8988T (cell line): ENCODE data around the gene WNT9A.

Experiments used
- DNase-seq: peaks from one replicate; pipeline ENCODE4 v3.0.0; 2011

WNT9A gene

GRCh38 chr1:227939791-227940771, 7.7 kb downstream of the WNT9A start:
- no peak for DNase-seq

DNA sequence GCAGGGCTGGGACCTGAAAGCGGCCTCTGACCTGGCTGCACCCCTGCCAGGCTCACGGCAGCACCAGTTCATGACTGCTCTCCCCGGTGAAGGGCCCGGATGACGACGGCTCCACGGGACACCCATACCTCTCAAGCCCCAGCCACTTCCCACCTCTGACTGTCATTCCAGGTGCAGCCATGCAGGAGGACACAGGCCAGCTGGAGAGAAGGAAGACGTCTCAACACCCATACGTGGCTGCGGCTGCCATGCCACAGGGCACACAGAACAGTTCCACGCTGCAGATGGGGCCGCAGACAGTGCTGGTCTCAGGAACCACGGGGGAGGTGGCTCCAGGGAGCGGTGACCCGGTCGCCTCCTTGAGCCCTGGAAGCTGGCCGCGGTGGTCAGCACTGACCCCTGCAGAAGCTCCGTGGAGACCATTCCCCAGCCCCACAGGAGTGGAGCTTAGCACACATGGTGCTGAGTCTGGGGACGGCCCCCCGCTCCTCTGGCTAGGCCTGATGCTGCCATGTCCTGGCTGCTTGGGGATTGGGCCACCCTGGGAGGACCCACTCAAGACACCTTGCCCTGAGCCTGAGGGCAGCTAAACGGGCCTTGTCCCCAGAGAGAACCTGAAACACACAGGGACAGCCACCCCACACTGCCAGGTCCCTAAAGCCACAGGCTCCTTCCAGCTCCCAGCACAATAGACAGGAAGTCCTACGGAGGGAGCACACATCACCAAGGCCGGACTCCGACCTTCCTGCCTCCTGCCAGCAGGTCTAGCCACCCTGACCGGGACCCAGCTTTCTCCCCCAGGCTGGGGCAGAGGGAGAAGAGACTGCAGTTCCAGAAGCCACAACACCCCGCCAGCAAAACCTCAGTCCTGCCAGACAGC, 8.6 kb downstream of the WNT9A start:
- no peak for DNase-seq

DNA sequence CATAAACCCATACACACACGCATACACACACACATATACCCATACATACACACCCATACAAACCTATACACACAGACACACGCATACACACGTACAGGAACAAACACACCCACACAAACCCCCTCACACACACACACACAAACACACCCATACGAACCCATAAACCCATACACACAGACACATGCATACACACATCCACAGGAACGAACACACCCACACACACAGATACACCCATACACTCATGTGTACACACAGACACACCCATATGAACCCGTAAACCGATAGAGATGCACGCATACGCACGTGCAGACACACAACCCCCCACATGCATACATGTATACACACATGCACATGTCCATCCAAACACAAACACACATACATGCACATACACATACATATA, 9.5 kb downstream of the WNT9A start:
- no peak for DNase-seq

DNA sequence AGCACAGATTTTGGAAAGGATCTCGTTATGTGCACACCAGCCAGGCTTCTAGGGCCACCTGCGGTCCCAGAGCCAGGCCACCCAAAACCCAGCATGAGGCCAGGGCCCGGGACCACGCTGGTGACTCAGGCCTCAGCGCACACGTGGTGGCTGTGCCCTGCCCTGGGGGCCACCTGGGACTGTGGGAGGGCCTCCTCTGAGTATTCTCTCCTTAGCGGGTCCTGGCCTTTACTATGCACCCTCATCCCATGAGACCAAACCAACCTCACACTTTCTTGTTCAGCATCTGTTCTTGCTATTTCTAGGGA, 9.9 kb downstream of the WNT9A start:
- DNase-seq = no peak

DNA sequence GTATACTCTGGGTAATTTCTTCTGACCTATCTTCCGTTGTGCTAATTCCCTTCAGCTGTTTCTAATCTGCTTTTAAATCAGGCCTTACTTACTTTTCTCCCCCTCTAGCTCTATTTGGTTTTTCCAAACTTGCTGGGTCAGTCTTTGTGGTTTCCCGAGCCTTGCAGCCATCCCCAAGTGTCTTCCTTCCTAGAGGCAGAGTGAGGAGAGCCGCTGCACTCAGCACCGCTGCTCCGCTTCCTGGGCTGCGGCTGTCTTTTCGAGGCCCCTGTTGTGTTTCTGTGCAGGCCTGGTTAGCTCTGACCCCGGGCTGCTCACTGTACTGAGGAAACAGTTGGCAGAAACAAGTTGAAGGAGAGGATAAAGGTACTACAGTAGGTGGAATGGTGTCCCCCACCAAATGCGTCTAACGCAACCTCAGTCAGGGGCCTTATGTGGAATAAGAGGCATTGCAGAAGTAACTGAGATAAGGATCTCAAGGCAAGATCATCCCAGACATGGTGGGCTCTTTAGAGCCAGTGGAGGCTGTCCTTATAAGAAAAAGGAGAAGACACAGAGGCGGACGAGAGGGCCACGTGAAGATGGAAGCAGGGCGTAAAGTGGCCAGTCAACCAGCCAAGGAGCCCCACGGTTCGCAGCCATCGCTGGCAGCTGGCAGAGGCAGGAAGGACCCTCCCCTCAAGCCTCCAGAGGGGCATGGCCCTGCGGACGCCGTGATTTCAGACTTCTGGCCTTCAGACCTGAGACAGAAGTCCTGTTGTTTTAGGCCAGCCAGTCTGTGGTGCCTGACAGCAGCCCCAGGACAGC, 10.5 kb downstream of the WNT9A start:
- no peak for DNase-seq

- DNase-seq = no peak
These were observed 11.9 kb downstream of the WNT9A start for GRCh38 chr1:227935826-227936225.

DNA sequence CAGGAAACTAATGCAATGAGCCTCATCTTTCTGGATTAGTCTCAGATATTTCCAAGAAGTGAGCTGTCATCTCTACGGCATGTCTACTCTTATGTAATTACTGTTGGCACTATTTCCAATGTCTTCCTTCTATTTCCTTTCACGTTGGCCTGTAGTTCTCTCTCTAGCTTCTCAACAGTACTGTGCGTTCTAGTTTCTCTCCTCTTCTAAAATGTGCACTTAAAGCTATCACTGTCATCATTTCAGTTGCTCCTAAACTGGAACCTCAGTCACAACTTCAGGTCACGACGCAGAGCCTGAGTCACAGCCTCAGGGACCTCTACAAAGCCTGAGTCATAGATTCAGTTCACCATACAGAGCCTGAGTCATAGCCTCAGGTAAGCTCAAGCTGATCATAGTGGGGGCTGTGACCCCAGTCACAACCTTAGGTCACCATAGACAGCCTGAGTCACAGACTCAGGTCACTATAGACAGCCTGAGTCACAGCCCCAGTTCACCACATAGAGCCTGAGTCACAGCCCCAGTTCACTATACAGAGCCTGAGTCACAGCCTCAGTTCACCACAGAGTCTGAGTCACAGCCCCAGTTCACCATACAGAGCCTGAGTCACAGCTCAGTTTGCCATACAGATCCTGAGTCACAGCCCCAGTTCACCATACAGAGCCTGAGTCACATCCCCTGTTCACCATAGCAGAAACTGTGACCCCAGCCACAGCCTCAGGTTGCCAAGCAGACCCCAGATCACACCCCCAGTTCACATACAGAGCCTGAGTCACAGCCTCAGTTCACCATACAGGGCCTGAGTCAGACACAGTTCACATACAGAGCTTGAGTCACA, 13.0 kb downstream of the WNT9A start:
- DNase-seq = peak; percentile 10

GRCh38 chr1:227929751-227930472, 17.8 kb downstream of the WNT9A start:
- no peak for DNase-seq

DNA sequence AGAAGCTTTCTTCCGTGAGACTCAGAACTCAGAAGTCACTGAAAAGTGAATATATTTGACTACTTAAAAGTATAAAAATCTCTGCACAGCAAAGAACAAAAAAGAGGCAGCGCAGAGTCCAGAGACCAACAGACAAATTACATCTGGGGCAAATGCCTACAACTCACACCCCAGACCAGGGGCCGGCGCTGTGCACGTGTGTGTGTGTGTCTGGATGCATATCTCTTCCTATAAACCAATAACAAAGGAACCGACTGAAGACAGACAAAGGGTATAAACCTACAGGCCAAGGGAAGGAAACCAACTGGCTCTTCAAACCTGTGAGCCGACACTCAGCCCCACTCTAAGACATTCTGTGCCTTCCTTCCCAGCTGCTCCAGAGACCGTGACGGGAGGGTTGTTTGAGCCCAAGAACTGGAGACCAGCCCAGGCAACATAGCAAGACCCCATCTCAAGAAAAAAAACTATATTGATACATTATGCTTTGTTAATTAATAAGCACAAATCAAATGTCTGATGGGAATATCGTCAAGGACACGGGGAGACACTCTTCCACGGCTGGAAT, 18.8 kb downstream of the WNT9A start:
- DNase-seq = no peak

- DNase-seq = no peak
These were observed 19.6 kb downstream of the WNT9A start for GRCh38 chr1:227927971-227928741.

GRCh38 chr1:227926896-227927885, 20.5 kb downstream of the WNT9A start:
- DNase-seq = no peak

DNA sequence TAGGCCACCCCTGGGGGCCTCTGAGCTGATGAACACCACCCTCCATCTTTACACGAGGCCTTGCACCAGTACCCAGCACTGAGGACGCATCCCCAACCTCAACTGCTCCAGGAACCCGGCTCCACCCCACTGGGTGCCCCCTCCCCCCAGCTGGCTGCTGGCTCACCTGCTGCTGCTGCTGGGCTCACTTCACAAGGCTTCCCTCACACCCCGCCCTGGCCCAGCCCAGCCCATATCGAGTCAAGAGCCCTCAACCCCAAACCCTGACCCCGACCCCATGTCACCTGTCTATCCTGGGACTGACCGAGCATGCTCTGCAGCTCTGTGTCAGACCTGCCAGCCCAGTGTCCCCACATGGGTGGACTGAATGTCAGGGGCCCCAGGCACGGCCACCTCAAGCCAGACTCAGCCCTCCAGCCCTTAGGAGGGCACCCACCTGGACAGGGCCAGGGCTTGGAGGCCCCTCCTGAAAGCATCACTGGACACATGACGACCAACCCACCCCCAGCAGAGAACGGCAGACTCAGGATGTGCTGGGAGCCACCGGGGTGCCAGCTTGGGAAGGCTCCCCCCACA, 21.4 kb downstream of the WNT9A start:
- DNase-seq = no peak

GRCh38 chr1:227925582-227926198, 22.0 kb downstream of the WNT9A start:
- no peak for DNase-seq

DNA sequence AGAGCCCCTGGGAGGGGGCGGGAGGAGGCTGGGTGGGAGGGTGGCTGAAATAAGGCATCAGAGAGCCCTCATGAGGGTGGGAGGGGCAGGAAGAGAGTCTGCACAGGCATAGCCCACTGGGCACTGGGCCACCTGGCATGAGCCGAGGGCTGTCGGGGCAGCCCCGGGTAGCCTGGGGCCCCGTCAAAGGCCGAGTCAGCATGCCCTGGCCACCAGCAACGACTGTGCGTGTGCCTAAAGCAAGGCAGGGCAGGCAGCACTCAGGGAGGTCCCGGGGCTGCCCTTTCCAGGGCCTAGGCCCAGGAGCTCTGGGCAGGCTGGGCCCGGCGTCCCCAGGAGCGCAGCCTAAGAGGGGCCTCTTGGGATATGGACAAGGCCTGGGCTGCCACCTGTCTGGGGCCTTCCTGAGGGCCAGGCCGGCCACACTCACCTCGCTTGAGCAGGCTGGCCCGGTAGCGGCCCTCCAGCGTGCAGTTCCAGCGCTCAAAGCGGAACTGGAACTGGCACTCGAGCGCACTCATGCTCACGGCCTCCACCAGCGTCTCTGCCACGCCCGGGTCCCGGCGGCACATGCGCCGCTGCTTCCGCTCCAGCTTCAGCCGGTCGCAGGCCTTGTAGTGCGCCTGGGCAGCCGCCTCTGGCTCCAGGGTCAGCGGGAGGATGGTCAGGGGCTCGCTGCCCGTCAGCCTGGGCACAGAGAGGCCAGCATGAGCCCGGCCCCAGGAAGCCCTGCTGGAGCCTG, 22.7 kb downstream of the WNT9A start:
- DNase-seq = no peak

DNA sequence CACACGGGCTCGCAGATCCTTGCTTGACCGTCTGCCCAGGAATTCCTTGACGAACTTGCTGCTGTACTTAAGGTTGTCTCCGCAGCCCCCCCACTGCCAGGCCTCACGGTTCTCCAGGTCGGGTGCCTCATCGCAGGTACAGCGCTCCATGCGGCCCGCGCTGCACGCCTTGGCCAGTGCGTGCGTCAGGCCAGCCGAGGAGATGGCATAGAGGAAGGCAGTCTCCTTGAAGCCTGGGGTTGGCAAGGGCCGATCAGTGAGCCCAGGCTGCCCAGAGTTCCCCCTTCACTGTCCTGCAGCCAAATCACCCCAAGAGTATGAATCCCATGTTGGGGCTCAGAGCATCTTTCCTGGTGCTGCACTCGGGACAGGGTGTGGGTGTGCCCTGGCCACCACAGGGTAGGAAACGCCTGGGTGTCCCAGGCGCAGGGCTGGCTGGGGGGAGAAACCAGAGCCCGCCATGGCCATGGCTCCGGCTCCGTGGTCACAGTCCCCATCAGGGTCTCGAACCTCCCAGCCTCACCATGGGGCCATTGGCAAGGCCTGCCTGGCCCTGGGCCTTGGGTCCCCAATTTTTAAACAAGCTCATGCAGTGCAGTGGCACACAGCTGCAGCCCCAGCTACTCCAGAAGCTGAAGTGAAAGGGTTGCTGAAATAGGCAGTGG, 23.4 kb downstream of the WNT9A start:
- no peak for DNase-seq

DNA sequence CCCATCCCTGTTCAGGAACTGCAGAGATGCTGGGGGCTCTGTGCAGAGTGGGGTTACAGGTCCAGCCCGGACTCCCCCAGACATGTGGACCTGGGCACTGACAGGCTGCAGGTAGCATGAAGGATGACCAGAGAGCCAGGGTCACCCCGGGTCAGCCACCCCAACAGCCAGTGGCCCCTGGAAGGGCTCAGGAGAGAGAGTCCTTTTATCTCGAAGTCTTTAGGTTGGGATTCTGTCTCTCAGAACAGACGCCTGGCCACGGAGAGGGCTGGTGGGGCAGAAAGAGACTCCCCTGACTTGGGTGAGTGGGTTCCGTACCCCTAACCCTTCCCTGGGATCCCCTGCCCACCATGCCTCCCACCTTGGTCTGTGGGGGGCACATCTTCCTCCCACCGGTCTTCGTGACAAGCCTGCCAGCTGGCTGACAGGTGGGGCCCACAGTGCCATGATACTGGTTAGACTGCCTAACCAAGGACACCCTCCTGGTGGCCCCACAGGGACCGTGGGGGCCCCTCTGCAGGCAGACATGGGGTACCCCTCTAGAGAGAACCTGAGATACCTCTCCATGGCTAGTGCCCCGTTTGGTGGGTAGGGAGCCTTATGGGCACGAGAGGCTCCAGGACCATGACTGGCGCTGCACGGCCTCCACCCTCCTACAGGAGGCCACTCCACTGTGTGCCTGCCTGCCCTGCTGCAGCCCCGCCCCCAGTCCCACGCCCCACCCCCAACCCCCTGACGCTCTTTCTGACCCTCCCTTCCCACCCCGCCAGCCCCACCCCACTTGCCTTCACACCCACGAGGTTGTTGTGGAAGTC, 24.2 kb downstream of the WNT9A start:
- no peak for DNase-seq
